ENCODE measurements around the gene UTP4.

- TF ChIP-seq, protein P1, sequence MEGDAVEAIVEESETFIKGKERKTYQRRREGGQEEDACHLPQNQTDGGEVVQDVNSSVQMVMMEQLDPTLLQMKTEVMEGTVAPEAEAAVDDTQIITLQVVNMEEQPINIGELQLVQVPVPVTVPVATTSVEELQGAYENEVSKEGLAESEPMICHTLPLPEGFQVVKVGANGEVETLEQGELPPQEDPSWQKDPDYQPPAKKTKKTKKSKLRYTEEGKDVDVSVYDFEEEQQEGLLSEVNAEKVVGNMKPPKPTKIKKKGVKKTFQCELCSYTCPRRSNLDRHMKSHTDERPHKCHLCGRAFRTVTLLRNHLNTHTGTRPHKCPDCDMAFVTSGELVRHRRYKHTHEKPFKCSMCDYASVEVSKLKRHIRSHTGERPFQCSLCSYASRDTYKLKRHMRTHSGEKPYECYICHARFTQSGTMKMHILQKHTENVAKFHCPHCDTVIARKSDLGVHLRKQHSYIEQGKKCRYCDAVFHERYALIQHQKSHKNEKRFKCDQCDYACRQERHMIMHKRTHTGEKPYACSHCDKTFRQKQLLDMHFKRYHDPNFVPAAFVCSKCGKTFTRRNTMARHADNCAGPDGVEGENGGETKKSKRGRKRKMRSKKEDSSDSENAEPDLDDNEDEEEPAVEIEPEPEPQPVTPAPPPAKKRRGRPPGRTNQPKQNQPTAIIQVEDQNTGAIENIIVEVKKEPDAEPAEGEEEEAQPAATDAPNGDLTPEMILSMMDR (conservative IDR thresholded peaks at IDR 0.05 in 1 of 2, IDR thresholded peaks at IDR 0.05 in 1 of 2; ENCODE audit: extremely low read depth in 1 of 2, insufficient read depth in 1 of 2, low read depth in 1 of 2, low read length in 2 of 2): no peak
- no peak for TF ChIP-seq EZH2 (IDR thresholded peaks at IDR 0.05; ENCODE audit: borderline replicate concordance, low read length)
These were observed 55.2 kb downstream of the UTP4 start for GRCh38 chr16:69187446-69188235.

Data from mammary epithelial cell (primary cell).